H1 (cell line): ENCODE results near the gene CMTM5.

ENCODE experiments used
- ATF3 ChIP-seq: IDR thresholded peaks from 2 replicates; pipeline ENCODE4 v1.6.1; 2011; ENCODE audit warnings: low read depth, mild to moderate bottlenecking, low read length; ENCODE audit not compliant: insufficient read depth
- CTCF ChIP-seq, 3 experiments: IDR thresholded peaks; 1 replicate in 2 of 3; 2 replicates in 1 of 3; pipeline versions ENCODE4 v1.5.1 to v1.6.1; 2011; ENCODE audit warnings: low read length in 3 of 3, mild to moderate bottlenecking in 3 of 3, inconsistent platforms in 2 of 3, low read depth in 1 of 3, moderate library complexity in 1 of 3; ENCODE audit not compliant: insufficient read depth in 1 of 3; ENCODE audit errors: control extremely low read depth in 1 of 3
- EGR1 ChIP-seq: IDR thresholded peaks from 2 replicates; pipeline ENCODE4 v1.6.1; 2011; ENCODE audit warnings: low read depth, low read length, borderline replicate concordance
- MAX ChIP-seq: IDR thresholded peaks from 2 replicates; pipeline ENCODE4 v1.6.1; 2012; ENCODE audit warnings: inconsistent platforms
- POLR2A ChIP-seq, 2 experiments: IDR thresholded peaks; 1 replicate in 1 of 2; 2 replicates in 1 of 2; pipeline ENCODE4 v1.6.1; 2011; ENCODE audit warnings: low read depth in 2 of 2, low read length in 2 of 2, mild to moderate bottlenecking in 2 of 2; ENCODE audit errors: control extremely low read depth in 1 of 2
- POLR2AphosphoS5 ChIP-seq: IDR thresholded peaks from 2 replicates; pipeline ENCODE4 v1.6.1; 2011; ENCODE audit warnings: low read depth, low read length
- RAD21 ChIP-seq, 2 experiments: IDR thresholded peaks in 1 of 2; conservative IDR thresholded peaks in 1 of 2; 2 replicates each; pipeline ENCODE4 v1.6.1; 2011; ENCODE audit warnings: low read depth in 2 of 2, low read length in 2 of 2, improper control_type of control experiment in 1 of 2, inconsistent platforms in 1 of 2, mild to moderate bottlenecking in 1 of 2, moderate library complexity in 1 of 2
- RFX5 ChIP-seq: IDR thresholded peaks from 2 replicates; pipeline ENCODE4 v1.6.1; 2011; ENCODE audit warnings: low read depth, low read length, improper control_type of control experiment, borderline replicate concordance
- TBP ChIP-seq: IDR thresholded peaks from 2 replicates; pipeline ENCODE4 v1.6.1; 2011; ENCODE audit warnings: low read depth, low read length, improper control_type of control experiment
- YY1 ChIP-seq: IDR thresholded peaks from 2 replicates; pipeline ENCODE4 v1.6.1; 2011; ENCODE audit warnings: low read depth, mild to moderate bottlenecking, low read length
- TF ChIP-seq, protein P1 (sequence below): IDR thresholded peaks from 2 replicates; pipeline ENCODE4 v1.6.1; 2012; ENCODE audit warnings: low read length, inconsistent platforms

- TF ChIP-seq RAD21 (IDR thresholded peaks at IDR 0.05 in 1 of 2, conservative IDR thresholded peaks at IDR 0.05 in 1 of 2; ENCODE audit: low read depth in 2 of 2, low read length in 2 of 2) (no peak), CTCF (IDR thresholded peaks at IDR 0.05; ENCODE audit: control extremely low read depth in 1 of 3, insufficient read depth in 1 of 3, low read depth in 1 of 3, low read length in 3 of 3) (no peak), POLR2A (IDR thresholded peaks at IDR 0.05; ENCODE audit: control extremely low read depth in 1 of 2, low read depth in 2 of 2, low read length in 2 of 2) (no peak), ATF3 (no peak), YY1 (no peak), POLR2AphosphoS5 (no peak), RFX5 (no peak), TBP (no peak), MAX (no peak), EGR1 (no peak)
- TF ChIP-seq, protein P1, sequence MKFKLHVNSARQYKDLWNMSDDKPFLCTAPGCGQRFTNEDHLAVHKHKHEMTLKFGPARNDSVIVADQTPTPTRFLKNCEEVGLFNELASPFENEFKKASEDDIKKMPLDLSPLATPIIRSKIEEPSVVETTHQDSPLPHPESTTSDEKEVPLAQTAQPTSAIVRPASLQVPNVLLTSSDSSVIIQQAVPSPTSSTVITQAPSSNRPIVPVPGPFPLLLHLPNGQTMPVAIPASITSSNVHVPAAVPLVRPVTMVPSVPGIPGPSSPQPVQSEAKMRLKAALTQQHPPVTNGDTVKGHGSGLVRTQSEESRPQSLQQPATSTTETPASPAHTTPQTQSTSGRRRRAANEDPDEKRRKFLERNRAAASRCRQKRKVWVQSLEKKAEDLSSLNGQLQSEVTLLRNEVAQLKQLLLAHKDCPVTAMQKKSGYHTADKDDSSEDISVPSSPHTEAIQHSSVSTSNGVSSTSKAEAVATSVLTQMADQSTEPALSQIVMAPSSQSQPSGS = no peak
These were observed 11.7 kb upstream of the CMTM5 start, which contains the start of gene EFS for GRCh38 chr14:23365036-23365731.
